Hematopoietic multipotent progenitor cell treated with erythropoietin and hydrocortisone succinate and interleukin-3 and kit ligand, for 6 days (in vitro differentiated cells): Measurements from ENCODE around the gene REPS1.
"Not testable (repeated sequence)": the region's sequence is repeated elsewhere in the genome, so short reads cannot be mapped to it uniquely, and the experiment has no call there.

ENCODE experiments used
- DNase-seq: peaks from one replicate; pipeline ENCODE4 v3.0.0-alpha.2; 2015

Gene REPS1

GRCh38 chr6:139003751-139004150, 15.7 kb upstream of the REPS1 start:
- DNase-seq = no peak

- DNase-seq = no peak
Measured at GRCh38 chr6:138999949-139000725, 12.1 kb upstream of the REPS1 start.

- no peak for DNase-seq
Measured at GRCh38 chr6:138997136-138997535, 9.1 kb upstream of the REPS1 start.

GRCh38 chr6:138996524-138996923, 8.5 kb upstream of the REPS1 start:
- no peak for DNase-seq

- not testable (repeated sequence) for DNase-seq
Measured at GRCh38 chr6:138993410-138993809, 5.4 kb upstream of the REPS1 start.

DNA sequence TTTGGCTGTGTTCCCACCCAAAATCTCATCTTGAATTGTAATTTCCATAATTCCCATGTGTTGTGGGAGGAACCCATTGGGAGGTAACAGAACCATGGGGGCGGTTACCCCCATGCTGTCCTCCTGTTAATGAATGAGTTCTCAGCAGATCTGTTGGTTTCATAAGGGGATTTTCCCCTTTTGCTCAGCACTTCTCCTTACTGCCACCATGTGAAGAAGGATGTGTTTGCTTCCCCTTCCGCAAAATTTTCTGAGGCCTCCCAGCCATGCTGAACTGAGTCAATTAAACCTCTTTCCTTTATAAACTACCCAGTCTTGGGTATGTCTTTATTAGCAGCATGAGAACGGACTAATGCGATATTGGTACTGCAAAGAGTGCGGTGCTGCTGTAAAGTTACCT, 4.9 kb upstream of the REPS1 start:
- DNase-seq = not testable (repeated sequence)

- DNase-seq = no peak
Measured at GRCh38 chr6:138991206-138991605, 3.2 kb upstream of the REPS1 start.

DNA sequence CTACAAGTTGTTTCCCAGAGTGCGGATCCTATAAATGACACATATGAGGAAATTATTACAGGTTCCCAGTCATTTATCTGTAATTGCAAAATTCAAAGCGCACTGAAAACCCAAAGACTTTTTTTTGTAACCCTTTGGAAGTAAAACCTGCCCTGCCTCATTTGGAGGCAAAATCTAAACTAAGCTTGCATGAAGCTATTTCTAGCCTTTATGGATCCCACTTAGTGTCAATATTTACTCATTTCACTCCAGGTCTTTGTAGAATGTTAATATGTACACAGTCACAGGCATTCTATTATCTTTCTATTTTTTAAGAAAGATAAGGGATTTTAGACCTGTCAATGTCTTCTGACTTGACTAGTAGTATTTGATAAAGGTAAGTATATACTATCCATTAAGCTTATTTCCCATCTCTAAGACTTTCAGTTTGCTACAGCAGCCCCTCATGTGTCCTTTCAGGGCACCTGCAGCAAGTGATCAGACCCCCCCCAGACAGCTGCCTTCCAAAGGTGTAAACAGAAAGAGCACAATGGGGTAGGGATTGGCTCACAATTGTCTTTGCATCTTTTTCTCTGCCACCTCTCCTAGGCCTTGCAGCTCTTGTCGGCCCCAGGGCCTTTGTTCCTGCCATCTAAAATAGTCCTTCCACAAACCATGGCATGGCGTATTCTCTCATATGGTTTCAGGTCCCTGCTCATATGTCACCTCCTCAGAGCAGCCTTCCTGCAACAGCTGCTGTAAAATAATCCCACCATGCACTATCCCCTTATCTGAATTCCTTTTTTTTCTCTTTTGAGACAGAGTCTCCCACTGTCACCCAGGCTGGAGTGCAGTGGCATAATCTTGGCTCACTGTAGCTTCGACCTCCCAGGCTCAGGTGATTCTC, 1.3 kb upstream of the REPS1 start:
- DNase-seq = no peak

GRCh38 chr6:138988469-138988834, 399 bp upstream of the REPS1 start:
- no peak for DNase-seq

DNA sequence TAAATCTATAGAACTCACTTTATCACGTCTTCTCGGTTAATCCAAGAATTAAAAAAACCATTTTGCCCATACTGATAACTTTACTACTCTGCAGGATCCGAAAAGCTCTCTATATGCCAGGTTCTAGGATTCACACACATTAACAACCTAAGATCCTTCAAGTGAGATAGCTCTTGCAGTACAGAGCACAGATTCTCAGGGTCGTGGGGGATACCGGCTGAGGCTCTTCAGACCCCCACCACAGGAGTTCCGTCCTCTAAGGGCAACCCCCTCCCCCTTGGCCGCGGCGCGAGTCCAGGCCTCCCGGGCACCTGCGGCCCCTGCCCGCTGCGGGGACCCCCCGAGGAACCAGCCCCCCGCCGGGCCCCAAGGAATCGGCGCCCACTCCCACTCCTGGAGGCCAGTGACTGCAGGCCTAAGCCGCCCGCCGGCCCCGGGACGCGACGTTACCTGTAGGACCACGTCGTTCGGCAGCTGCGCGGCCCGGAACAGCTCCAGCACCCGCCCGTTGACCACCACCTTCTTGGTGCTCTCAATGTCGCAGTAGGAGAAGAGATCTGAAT, 892 bp downstream of the REPS1 start:
- no peak for DNase-seq

DNA sequence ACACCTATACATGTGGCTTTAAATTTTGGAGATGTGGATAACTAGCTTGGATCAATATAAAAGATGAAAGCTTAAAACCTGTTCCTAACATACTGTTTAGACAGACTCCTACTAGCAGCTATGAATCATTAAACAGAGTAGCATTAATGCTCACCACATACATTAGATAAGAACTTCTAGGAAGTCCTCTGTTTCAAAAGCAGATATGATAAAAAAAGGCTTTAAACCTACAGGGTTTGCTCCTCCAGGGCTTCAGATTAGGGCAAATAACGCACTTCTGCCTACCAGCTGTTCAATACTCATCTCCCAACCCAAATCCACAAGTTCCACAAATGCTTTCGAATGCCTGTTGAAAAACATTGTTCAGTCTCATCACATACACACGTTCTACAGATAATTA, 1.5 kb downstream of the REPS1 start:
- peak; percentile 84 for DNase-seq

GRCh38 chr6:138981416-138981815, 6.6 kb downstream of the REPS1 start:
- DNase-seq = peak; percentile 58

DNA sequence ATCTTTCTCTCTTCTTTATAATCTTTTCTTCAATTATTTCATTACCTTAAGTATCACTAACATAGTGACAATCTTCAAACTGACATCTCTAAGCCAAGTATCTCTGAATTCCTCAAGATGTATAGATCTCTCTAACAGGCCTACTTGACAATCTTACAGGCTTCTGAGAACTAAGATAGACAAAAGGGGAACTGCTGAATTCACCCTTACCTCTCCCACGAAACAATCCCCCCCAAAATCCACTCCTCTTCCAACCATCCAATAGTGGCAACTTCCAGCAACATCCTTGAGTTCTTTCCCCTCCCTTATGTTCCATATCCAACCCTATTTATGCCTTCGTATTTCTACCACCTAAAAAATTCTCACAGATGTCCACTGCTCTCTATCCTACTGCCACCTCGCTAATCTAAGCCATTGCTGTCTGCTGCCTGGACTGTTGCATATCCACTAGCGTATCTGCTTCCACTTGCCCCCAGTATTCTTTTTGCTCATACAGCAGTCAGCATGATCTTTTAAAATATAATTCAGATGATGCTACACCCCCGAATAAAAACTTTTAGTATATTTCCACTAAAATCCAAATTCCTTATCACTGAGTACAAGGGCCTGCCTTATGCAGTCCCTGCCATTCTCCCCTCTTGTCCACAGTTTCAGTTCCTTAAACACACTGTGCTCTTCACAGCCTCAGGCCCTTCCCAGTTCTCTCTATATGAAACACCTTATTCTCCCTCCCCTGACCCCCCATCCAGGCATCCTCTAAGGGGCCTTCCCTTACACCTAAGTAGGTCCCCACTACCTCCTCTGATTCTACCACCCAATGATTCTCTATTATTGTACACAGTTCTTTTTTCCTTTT, 8.0 kb downstream of the REPS1 start:
- no peak for DNase-seq

- no peak for DNase-seq
Measured at GRCh38 chr6:138979365-138979764, 8.7 kb downstream of the REPS1 start.

DNA sequence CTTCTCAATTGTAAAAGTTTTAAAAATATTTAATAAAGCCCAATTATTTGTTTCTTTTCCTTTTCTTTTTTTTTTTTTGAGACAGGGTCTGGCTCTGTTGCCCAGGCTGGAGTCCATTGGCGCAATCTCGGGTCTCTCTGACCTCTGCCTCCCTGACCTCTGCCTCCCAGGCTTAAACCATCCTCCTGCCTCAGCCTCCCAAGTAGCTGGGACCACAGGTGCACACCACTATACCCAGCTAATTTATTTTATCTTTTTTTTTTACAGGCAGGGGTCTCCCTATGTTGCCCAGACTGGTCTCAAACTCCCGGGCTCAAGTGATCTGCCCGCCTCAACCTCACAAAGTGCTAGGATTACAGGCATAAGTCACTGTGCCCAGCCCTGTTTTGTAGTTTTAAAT, 9.8 kb downstream of the REPS1 start:
- DNase-seq = no peak

GRCh38 chr6:138977646-138978167, 10.3 kb downstream of the REPS1 start:
- no peak for DNase-seq

DNA sequence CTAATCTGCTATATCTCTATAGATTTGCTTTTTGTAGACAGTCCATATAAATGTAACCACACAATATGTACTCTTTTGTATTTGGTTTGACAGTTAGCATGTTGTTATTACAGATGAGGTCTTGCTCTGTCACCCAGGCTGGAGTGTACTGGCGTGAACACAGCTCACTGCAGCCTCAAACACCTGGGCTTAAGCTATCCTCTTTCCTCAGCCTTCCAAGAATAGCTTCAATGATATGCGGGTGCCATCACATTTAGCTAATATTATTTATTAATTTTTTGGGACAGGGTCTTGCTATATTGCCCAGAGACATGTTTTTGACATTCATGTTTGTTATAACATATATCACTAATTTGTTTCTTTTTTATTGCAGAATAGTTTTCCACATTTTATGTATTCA, 10.8 kb downstream of the REPS1 start:
- DNase-seq = no peak

DNA sequence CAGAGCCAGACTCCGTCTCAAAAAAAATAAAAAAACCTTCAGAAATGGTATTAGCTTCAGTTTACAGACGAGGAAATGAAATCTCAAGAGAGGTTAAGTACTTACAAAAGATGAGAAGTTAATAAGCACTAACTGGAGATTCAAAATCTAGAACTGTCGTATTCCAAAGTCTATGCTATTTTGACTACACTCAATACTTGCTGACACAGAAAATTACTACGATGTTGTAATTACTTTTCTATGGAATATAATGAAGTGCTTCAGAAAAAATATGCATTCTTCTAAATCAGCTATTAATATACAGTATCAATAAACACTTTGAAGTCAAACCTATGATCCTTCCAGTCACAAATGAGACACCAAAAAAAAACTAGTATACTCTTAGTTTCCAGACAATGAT, 12.2 kb downstream of the REPS1 start:
- no peak for DNase-seq

DNA sequence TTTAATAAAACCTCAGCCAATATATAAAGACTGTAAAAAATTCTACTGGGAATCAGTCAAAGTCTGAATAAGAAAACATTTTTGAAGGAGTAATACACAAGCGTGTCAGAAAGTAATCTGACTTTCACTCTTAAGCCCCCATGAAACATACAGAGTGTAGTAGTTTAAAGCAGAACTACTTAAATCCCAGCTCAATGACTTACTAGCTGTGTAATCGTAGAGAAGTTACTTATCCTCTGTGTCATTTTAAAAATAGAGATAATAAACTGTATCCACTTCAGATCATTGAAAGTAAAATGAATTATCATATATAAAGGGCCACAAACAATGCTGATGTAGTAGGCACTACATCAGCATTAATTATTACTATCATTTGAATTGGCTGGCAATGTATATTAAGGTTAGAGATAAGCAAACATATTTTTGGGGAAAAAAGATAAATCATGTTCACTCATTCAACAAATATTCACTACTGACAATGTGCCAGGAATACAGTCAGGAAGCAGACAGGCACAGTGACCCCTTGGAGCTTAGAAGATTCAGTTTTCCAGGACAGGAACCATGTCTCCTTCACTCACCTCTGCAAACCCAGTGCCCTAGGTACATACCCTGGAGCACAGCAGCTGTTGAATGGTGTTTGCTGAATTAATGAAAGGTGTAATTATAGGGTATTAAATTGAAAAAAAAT, 14.4 kb downstream of the REPS1 start:
- DNase-seq = no peak

GRCh38 chr6:138972226-138972665, 15.8 kb downstream of the REPS1 start:
- no peak for DNase-seq

DNA sequence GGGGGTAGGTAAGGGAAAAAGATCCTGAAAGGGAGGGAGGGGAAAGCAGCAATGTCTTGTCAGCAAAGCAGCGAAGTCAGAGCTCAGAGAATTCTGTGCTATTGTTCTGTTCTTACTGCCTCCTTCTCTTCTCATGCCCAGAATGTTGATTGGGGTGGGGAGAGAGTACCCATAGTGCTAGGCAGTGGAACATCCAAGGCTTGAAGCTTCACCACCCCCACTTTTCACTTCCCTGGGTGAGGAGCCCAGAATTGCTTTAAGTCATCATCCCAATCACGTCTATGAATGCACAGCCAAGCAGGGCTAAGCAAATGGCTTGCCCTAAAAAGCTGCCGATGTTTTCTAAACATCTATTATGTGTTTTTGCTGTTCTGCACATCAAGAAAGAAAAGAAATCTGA, 16.5 kb downstream of the REPS1 start:
- DNase-seq = no peak

- no peak for DNase-seq
Measured at GRCh38 chr6:138970856-138971425, 17.1 kb downstream of the REPS1 start.
